ENCODE measurements around the gene SUCNR1. TPM values are rescaled to one million over a fixed set of nuclear protein-coding genes. Genes with fewer than 3 reads are reported as not detected.

Gene SUCNR1
- total RNA-seq, 2 donors from 2014 or later: 0.05 to 0.42 TPM

GRCh38 chr3:151906751-151907150 is 33.3 kb downstream of the SUCNR1 start:
- Histone ChIP-seq H3K9me3 (no peaks in the 10 kb centered on the region), H3K36me3 (no peaks in the 10 kb centered on the region), H3K9ac (ENCODE audit: low read depth in 2 of 2, low read length in 2 of 2) (no peak overlapping the region), H3K27me3 (no peaks in the 10 kb centered on the region), H3K4me3 (no peak overlapping the region), H3K4me1 (no peaks in the 10 kb centered on the region), H3K27ac (no peak overlapping the region)
- intact Hi-C loops (cut with DNase I): no loop called here
- DNase-seq: no peak
- no peak for TF ChIP-seq CTCF (IDR thresholded peaks at IDR 0.05)

GRCh38 chr3:151908399-151908798 is 35.0 kb downstream of the SUCNR1 start:
- no peak for TF ChIP-seq CTCF (IDR thresholded peaks at IDR 0.05)
- Histone ChIP-seq H3K4me3 (no peak overlapping the region), H3K27me3 (no peaks in the 10 kb centered on the region), H3K27ac (no peak overlapping the region), H3K9ac (ENCODE audit: low read depth in 2 of 2, low read length in 2 of 2) (no peak overlapping the region), H3K36me3 (no peaks in the 10 kb centered on the region), H3K4me1 (no peaks in the 10 kb centered on the region), H3K9me3 (no peaks in the 10 kb centered on the region)
- intact Hi-C loops (cut with DNase I): no loop called here
- no peak for DNase-seq

- no peaks in the 10 kb centered on the region for H3K4me1 ChIP-seq
- intact Hi-C loops (cut with DNase I): no loop called here
- no peak for TF ChIP-seq CTCF (IDR thresholded peaks at IDR 0.05)
These were observed 36.4 kb downstream of the SUCNR1 start for GRCh38 chr3:151909681-151910405.

GRCh38 chr3:151911462-151911861 is 38.0 kb downstream of the SUCNR1 start:
- no peaks in the 10 kb centered on the region for H3K36me3 ChIP-seq
- TF ChIP-seq CTCF (IDR thresholded peaks at IDR 0.05): no peak
- intact Hi-C loops (cut with DNase I): no loop called here
- no peaks in the 10 kb centered on the region for H3K4me1 ChIP-seq
- no peak overlapping the region for H3K27ac ChIP-seq
- H3K9me3 ChIP-seq: no peaks in the 10 kb centered on the region
- H3K9ac ChIP-seq (ENCODE audit: low read depth in 2 of 2, low read length in 2 of 2): no peak overlapping the region
- no peak overlapping the region for H3K4me3 ChIP-seq
- no peak for DNase-seq
- no peaks in the 10 kb centered on the region for H3K27me3 ChIP-seq

More at GRCh38 chr3:151909681-151910405, 36.4 kb downstream of the SUCNR1 start:
- H3K9ac ChIP-seq (ENCODE audit: low read depth in 2 of 2, low read length in 2 of 2): no peak overlapping the region
- no peak overlapping the region for H3K4me3 ChIP-seq
- no peaks in the 10 kb centered on the region for H3K27me3 ChIP-seq
- H3K36me3 ChIP-seq: no peaks in the 10 kb centered on the region
- DNase-seq: no peak
- H3K9me3 ChIP-seq: no peaks in the 10 kb centered on the region
- H3K27ac ChIP-seq: no peak overlapping the region

GRCh38 chr3:151912028-151912427 is 38.6 kb downstream of the SUCNR1 start:
- Histone ChIP-seq H3K9me3 (no peaks in the 10 kb centered on the region), H3K4me1 (no peaks in the 10 kb centered on the region), H3K36me3 (no peaks in the 10 kb centered on the region), H3K4me3 (no peak overlapping the region), H3K9ac (ENCODE audit: low read depth in 2 of 2, low read length in 2 of 2) (no peak overlapping the region), H3K27ac (no peak overlapping the region), H3K27me3 (no peaks in the 10 kb centered on the region)
- TF ChIP-seq CTCF (IDR thresholded peaks at IDR 0.05): no peak
- intact Hi-C loops (cut with DNase I): no loop called here
- DNase-seq: no peak

Data from colonic mucosa (tissue), 4 donors.